ENCODE results near the gene APMAP.

The APMAP gene

GRCh38 chr20:24980291-24981053 lies 12.1 kb downstream of the APMAP start:
- no peak for TF ChIP-seq EZH2phosphoT487 (IDR thresholded peaks at IDR 0.05; ENCODE audit: low read length)
- peaks cover 77% of the 10 kb centered on the region for H3K79me2 ChIP-seq (ENCODE audit: low read length)
- no peak overlapping the region for H3K4me3 ChIP-seq (ENCODE audit: low read length)
- no peak overlapping the region for H3K27ac ChIP-seq (ENCODE audit: low read length)
- H2AFZ ChIP-seq (ENCODE audit: low read length): no peak overlapping the region
- H3K36me3 ChIP-seq (replicated peaks; ENCODE audit: insufficient read depth, low read length): peaks cover 15% of the 10 kb centered on the region; the same call in 1 of the 2 replicates
- H3K9me2 ChIP-seq (replicated peaks; ENCODE audit: insufficient read depth, low read length): no peaks in the 10 kb centered on the region
- H3K9ac ChIP-seq (ENCODE audit: low read length): no peak overlapping the region
- DNase-seq: no peak
- H3F3A ChIP-seq (ENCODE audit: insufficient read depth, low read length): no peaks in the 10 kb centered on the region
- H3K4me1 ChIP-seq (ENCODE audit: low read length): no peaks in the 10 kb centered on the region
- H3K4me2 ChIP-seq (ENCODE audit: low read depth, low read length): no peak overlapping the region
- no peaks in the 10 kb centered on the region for H3K9me3 ChIP-seq (replicated peaks; ENCODE audit: insufficient read depth, low read length)
- no peaks in the 10 kb centered on the region for H4K20me1 ChIP-seq (ENCODE audit: insufficient read depth, low read length)
- H3K27me3 ChIP-seq (replicated peaks; ENCODE audit: insufficient read depth, low read length): no peaks in the 10 kb centered on the region

DNA sequence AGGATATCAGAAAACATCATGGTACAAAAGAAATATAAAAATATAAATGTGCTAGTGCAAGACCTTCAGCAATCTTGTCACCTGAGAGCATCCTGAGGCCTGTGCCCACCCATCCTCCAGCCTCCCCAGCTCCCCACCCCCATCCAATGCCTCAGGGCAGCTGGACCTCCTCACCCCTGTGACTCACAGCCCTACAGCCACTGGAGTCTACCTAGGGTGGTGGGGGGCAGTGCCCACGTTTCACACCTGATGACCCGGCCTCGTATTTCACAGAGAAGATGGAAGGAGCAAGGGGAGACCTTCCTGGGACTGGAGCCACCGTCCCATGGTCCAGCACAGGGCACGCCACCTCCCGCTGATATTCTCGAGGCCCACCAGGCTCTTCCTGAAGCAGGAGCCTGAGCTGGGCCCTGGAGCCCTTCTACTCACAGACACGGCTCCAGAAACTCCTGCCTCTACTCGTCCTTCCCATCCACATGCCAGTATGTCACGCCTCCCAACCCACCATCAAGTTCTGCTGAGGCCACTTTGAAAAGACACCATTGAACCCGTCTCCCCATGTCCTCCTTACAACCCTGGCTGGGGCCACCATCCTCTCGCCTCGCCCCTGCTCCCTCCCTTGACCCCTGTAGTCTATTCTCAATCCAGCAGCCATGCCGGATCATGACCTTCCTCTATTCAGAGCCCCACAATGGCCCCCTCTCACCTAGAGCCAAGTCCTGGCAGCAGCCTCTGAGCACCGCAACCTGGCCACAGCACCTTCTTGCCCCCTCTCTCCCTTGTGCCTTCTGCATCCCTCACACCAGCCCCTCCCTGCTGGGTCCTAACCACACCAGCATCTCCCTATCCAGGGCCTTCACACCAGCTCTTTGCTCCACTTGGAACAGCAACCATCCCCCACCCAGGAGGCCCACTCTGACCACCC lies 13.3 kb downstream of the APMAP start:
- no peak overlapping the region for H3K9ac ChIP-seq (ENCODE audit: low read length)
- H3K4me2 ChIP-seq (ENCODE audit: low read depth, low read length): no peak overlapping the region
- H3K9me3 ChIP-seq (replicated peaks; ENCODE audit: insufficient read depth, low read length): no peaks in the 10 kb centered on the region
- H3K36me3 ChIP-seq (replicated peaks; ENCODE audit: insufficient read depth, low read length): peaks cover 15% of the 10 kb centered on the region; the same call in 1 of the 2 replicates
- no peak overlapping the region for H3K4me3 ChIP-seq (ENCODE audit: low read length)
- no peaks in the 10 kb centered on the region for H4K20me1 ChIP-seq (ENCODE audit: insufficient read depth, low read length)
- DNase-seq: no peak
- TF ChIP-seq EZH2phosphoT487 (IDR thresholded peaks at IDR 0.05; ENCODE audit: low read length): no peak
- TF ChIP-seq EZH2 (optimal IDR thresholded peaks at IDR 0.05; ENCODE audit: low read depth, low read length): no peak
- TF ChIP-seq CTCF (IDR thresholded peaks at IDR 0.05; ENCODE audit: low read length): no peak
- H3K27me3 ChIP-seq (replicated peaks; ENCODE audit: insufficient read depth, low read length): no peaks in the 10 kb centered on the region
- H3K27ac ChIP-seq (ENCODE audit: low read length): no peak overlapping the region
- H2AFZ ChIP-seq (ENCODE audit: low read length): no peak overlapping the region
- no peaks in the 10 kb centered on the region for H3K4me1 ChIP-seq (ENCODE audit: low read length)
- no peaks in the 10 kb centered on the region for H3K9me2 ChIP-seq (replicated peaks; ENCODE audit: insufficient read depth, low read length)
- peaks cover 73% of the 10 kb centered on the region for H3K79me2 ChIP-seq (ENCODE audit: low read length)
- no peaks in the 10 kb centered on the region for H3F3A ChIP-seq (ENCODE audit: insufficient read depth, low read length)

GRCh38 chr20:24978513-24978912 lies 14.0 kb downstream of the APMAP start:
- no peaks in the 10 kb centered on the region for H3K9me3 ChIP-seq (replicated peaks; ENCODE audit: insufficient read depth, low read length)
- no peaks in the 10 kb centered on the region for H3K27me3 ChIP-seq (replicated peaks; ENCODE audit: insufficient read depth, low read length)
- no peak overlapping the region for H3K27ac ChIP-seq (ENCODE audit: low read length)
- no peak overlapping the region for H2AFZ ChIP-seq (ENCODE audit: low read length)
- peaks cover 65% of the 10 kb centered on the region for H3K79me2 ChIP-seq (ENCODE audit: low read length)
- H3K4me1 ChIP-seq (ENCODE audit: low read length): no peaks in the 10 kb centered on the region
- H3K4me3 ChIP-seq (ENCODE audit: low read length): no peak overlapping the region
- no peak overlapping the region for H3K9ac ChIP-seq (ENCODE audit: low read length)
- no peaks in the 10 kb centered on the region for H4K20me1 ChIP-seq (ENCODE audit: insufficient read depth, low read length)
- TF ChIP-seq EZH2phosphoT487 (IDR thresholded peaks at IDR 0.05; ENCODE audit: low read length): no peak
- TF ChIP-seq EZH2 (optimal IDR thresholded peaks at IDR 0.05; ENCODE audit: low read depth, low read length): no peak
- TF ChIP-seq CTCF (IDR thresholded peaks at IDR 0.05; ENCODE audit: low read length): no peak
- no peak for DNase-seq
- H3F3A ChIP-seq (ENCODE audit: insufficient read depth, low read length): no peaks in the 10 kb centered on the region
- H3K9me2 ChIP-seq (replicated peaks; ENCODE audit: insufficient read depth, low read length): no peaks in the 10 kb centered on the region
- no peak overlapping the region for H3K4me2 ChIP-seq (ENCODE audit: low read depth, low read length)
- H3K36me3 ChIP-seq (replicated peaks; ENCODE audit: insufficient read depth, low read length): peaks cover 15% of the 10 kb centered on the region; the same call in 1 of the 2 replicates
